T-helper 17 cell (primary cell): Measurements from ENCODE around the gene MTMR1. TPM values are rescaled to one million over a fixed set of nuclear protein-coding genes. Genes with fewer than 3 reads are reported as not detected.

Experiments used
- ATAC-seq: fragments of 150-1000 bp; cut with Tn5 transposase; 2 replicates; pipeline ENCODE4 v1.10.0; 2021; ENCODE audit warnings: mild to moderate bottlenecking, moderate library complexity
- DNase-seq, 3 donors: peaks; one replicate each; pipeline versions ENCODE4 v3.0.0 to v3.0.0-alpha.2; 2020 to 2021
- H3K9me3 ChIP-seq: one replicate; pipeline ENCODE4 v1.7.0; 2013; ENCODE audit warnings: low read length, mild to moderate bottlenecking; ENCODE audit not compliant: control insufficient read depth, poor library complexity, severe bottlenecking
- H3K27ac Mint-ChIP-seq: one replicate; pipeline ENCODE4 v1.8.0; 2022; ENCODE audit warnings: mild to moderate bottlenecking, moderate library complexity, mixed read lengths
- H3K27me3 Mint-ChIP-seq: one replicate; pipeline ENCODE4 v1.8.0; 2022; ENCODE audit warnings: mixed read lengths
- H3K36me3 Mint-ChIP-seq: one replicate; pipeline ENCODE4 v1.8.0; 2022; ENCODE audit warnings: low read depth, mixed read lengths
- H3K4me1 Mint-ChIP-seq: one replicate; pipeline ENCODE4 v1.8.0; 2022; ENCODE audit warnings: mild to moderate bottlenecking, mixed read lengths
- H3K4me3 Mint-ChIP-seq: one replicate; pipeline ENCODE4 v1.8.0; 2022; ENCODE audit warnings: mild to moderate bottlenecking, moderate library complexity, mixed read lengths
- total RNA-seq, 4 donors: library from RNA in 2 of 4; stranded (reverse) in 2 of 4; gene quantifications; one replicate each; pipeline ENCODE4 v1.2.3 and lab custom pipeline; 2022 to 2026

The MTMR1 gene
- total RNA-seq, 2 donors from 2014 or later, result 40.3 to 45.6 TPM

DNA sequence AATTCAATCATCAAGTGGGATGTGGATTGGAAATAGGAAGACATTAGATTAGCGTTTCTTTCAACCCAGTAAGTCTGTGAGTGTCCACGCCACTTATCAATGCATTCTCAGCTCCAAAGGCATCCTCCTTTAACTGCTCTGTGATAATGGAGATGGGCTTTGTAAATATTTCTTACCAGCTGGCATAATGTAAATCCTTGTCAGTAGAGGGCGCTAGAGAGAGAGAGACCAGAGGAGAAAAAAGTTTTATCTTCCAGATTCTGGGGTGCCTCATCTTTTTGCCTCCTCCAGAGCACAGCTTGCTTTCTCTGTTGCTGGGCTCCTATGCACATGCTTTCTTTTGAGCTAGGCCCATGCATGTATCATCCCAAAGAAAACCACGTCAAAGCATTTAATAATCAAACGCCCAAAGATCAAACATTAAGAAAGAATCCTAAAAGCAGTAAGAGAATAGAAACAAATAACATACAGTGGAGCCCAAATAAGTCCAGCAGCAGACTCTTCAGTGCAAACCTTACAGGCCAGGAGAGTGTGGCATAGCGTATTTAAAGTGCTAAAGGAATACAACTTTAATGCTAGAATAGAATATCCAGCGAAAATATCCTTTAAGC lies 9.6 kb upstream of the MTMR1 start:
- H3K4me3 Mint-ChIP-seq, result no peak overlapping the region
- DNase-seq (no peak), ATAC-seq (peak; percentile 69)
- H3K36me3 Mint-ChIP-seq, result no peaks in the 10 kb centered on the region
- H3K27ac Mint-ChIP-seq, result no peak overlapping the region
- H3K4me1 Mint-ChIP-seq, result peaks cover 14% of the 10 kb centered on the region
- no peaks in the 10 kb centered on the region for H3K9me3 ChIP-seq
- H3K27me3 Mint-ChIP-seq, result no peaks in the 10 kb centered on the region

DNA sequence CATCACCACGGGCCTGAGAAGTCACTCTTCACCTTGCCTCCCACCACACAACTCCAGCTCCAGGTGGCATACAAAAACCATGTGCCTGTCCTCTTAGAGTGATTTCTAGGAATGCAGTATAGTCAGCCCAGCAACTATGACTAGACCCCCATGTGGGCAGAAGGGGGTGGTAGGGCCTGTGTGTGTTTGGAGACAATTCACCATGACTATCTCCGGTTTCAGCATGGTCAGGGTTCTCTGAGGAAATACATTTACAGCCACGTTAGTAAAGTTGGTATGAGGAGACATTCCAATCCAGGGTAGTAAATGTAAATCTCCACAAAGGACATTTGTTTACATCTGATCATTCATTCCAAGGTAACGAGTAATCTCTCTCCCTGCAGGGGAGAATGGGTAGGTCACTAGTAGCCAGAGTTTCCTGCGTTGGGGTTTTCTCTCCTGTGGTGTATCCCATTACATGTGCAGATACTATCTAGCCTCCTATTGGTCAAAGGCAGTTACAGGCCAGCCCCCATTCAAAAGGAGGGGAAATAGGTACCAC lies 4.2 kb upstream of the MTMR1 start:
- Mint-ChIP-seq H3K27me3 (no peaks in the 10 kb centered on the region), H3K4me3 (no peak overlapping the region), H3K36me3 (no peaks in the 10 kb centered on the region), H3K27ac (peak overlapping the region; percentile 16), H3K4me1 (peaks cover 26% of the 10 kb centered on the region)
- no peaks in the 10 kb centered on the region for H3K9me3 ChIP-seq
- DNase-seq (no peak), ATAC-seq (no peak)

DNA sequence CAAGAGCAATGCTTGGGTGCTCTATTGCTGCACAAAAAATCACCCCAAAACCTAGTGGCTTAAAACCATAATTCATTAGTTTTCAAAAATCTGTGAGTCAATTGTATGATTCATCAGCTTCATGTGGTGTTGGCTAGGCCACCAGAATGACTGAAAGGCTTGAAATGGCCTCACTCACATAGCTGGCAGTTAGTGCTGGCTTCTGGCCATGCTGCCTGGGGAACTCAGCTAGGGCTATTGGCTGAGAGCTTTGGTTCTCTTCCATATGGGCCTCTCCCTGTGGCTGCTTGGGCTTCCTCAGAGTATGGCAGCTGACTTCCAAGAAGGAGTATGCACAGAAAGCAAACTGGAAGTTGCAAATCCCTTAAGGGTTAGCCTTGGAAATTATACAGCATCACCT lies 3.1 kb upstream of the MTMR1 start:
- Mint-ChIP-seq H3K36me3 (peaks cover 1% of the 10 kb centered on the region), H3K4me3 (no peak overlapping the region), H3K27me3 (no peaks in the 10 kb centered on the region), H3K27ac (peak overlapping the region; percentile 16), H3K4me1 (peaks cover 31% of the 10 kb centered on the region)
- no peak for ATAC-seq
- no peaks in the 10 kb centered on the region for H3K9me3 ChIP-seq
- DNase-seq, result no peak

DNA sequence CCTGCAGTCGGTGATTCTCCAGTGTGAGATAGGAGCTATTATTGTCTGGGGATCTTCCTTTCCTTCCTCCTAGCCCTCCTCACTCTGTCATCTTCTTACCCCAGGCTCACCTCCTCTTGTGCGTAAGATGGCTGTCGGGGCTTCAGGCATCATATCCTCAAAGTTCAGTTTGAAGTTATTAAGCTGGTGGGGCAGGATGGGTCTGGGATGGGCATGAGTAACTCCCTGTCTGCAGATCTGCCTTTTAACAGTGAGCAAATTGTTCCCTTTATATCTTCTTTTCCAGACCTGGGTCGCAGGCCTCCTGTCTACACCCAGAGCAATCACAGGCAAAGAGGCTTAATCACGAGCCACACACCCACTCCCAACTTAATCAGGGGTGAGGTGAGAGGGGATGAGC lies 900 bp upstream of the MTMR1 start:
- no peaks in the 10 kb centered on the region for H3K9me3 ChIP-seq
- ATAC-seq (no peak), DNase-seq (no peak)
- Mint-ChIP-seq H3K4me1 (peaks cover 47% of the 10 kb centered on the region), H3K4me3 (peak overlapping the region; percentile 86), H3K27ac (peak overlapping the region; percentile 87), H3K36me3 (peaks cover 2% of the 10 kb centered on the region), H3K27me3 (no peaks in the 10 kb centered on the region)

DNA sequence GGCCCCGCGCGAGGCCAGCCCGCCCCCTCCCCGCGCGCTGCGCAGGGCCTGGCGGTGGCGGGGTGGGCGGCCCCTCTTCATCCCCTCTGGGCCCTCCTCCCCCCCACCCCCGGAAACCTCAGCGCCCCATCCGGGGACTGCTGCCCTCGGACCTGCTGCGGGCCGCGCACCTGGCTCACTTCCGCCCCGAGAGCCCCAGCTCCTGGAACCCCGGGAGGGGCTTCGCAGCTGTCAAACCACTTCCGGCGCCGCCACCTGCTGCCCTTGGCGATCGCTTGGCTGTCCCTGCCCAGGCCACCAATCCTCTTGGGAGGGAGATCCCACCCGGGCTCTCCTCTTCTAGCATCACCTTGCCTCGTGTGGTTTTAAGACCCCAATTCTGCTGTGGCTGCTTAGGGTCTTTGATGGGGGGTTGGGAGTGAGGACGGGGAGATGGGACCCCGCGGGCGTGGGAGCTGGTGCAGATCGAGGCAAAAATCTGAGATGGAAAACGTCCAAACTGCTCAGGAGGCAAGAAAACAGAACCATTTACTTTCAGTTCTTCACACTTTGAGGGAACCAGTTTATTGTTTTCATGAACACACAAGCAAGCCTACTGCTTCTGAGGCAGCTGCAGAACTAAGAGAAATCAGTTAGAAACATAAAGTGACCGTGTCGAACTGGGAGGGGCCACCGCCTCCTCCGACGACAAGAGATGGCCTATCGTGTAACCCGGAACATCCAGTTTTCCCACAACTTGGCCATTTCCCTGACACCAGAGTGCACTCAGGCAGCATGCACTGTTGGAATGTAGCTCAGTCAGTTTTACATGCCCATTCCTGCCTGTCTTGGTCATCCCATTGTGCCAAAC lies 754 bp downstream of the MTMR1 start:
- Mint-ChIP-seq H3K36me3 (peaks cover 2% of the 10 kb centered on the region), H3K4me1 (peaks cover 44% of the 10 kb centered on the region), H3K4me3 (peak overlapping the region; percentile 90), H3K27me3 (no peaks in the 10 kb centered on the region), H3K27ac (peak overlapping the region; percentile 82)
- ATAC-seq (peak; percentile 43), DNase-seq (peak; percentile 32 to 53 (median 53))
- no peaks in the 10 kb centered on the region for H3K9me3 ChIP-seq

DNA sequence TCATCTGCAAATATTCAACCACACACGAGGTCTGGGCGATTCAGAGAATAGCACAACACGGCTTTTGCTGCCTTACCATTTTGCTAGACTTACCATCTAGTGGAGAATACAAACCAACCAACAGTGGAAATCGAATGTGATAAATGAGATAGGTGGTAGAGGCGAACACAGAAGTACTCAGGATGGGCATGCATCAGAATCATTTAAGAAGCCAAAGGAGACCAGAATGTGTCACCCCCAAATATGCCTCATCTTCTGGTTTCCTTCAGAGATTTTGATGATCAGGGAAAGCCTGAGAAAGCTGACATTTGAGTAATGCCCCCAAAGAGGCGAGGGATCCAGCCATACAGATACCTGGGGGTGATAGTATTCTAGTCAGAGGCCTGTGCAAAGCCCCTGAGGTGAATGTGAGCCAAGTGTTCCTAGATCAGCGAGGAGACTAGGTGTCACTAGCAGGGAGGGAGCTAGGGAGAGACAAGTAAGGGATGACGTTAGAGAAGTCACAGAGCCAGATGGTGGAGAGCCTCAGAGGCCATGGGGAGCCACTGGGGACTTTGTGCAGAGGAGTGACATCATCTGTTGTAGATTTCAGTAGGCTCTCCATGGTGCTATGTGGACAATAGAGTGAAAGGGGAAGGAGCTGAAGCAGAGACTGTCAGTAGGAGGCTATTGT lies 1.7 kb downstream of the MTMR1 start:
- H3K27me3 Mint-ChIP-seq, result no peaks in the 10 kb centered on the region

DNA sequence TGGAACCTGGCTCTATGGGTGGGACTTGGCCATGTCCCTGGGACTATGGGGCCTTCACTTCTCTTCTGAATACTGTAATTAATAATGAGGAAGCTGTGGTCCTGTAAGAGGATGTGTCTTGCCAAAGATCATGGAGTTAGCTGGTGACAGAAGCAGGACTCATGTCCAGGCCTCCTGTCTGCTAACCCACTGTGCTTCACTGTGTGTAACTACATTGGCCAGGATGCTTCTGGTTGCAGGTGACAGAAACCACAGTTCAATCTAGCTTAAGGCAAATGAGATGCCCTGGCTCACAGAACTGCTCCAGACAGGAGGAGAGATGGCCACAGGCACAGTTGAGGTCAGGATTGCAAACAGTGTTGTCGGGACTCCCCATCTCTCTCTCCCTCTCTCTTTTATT lies 3.1 kb downstream of the MTMR1 start:
- peak overlapping the region; percentile 67 for H3K4me3 Mint-ChIP-seq
- DNase-seq (no peak), ATAC-seq (no peak)
- no peaks in the 10 kb centered on the region for H3K9me3 ChIP-seq
- peaks cover 2% of the 10 kb centered on the region for H3K36me3 Mint-ChIP-seq
- peaks cover 41% of the 10 kb centered on the region for H3K4me1 Mint-ChIP-seq
- H3K27me3 Mint-ChIP-seq, result no peaks in the 10 kb centered on the region
- peak overlapping the region; percentile 59 for H3K27ac Mint-ChIP-seq

More for the DNA sequence above, 1.7 kb downstream of the MTMR1 start:
- Mint-ChIP-seq H3K27ac (peak overlapping the region; percentile 82), H3K4me1 (peaks cover 42% of the 10 kb centered on the region), H3K4me3 (peak overlapping the region; percentile 89), H3K36me3 (peaks cover 2% of the 10 kb centered on the region)
- DNase-seq (no peak), ATAC-seq (peak; percentile 37)
- no peaks in the 10 kb centered on the region for H3K9me3 ChIP-seq

DNA sequence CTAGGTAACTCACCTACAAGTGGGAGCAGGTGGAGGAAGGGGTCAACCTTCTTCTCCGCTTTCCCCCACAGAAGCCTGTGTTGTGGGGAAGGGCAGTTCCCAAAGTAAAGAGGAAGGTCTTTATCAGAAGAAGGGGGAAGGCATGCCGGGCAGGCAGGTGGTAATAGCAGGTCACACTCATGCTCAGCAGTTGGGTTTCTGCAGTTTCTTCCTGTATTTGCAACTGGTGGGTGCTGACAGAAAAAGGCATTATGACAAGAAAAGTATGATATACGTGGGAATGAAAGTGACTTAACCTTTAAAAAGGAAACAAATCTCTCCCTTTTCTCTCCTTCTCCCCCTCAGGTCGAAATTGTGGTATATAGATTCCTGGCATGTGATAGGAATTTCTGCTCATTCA lies 3.7 kb downstream of the MTMR1 start:
- ATAC-seq, result no peak
- H3K4me3 Mint-ChIP-seq, result peak overlapping the region; percentile 78

DNA sequence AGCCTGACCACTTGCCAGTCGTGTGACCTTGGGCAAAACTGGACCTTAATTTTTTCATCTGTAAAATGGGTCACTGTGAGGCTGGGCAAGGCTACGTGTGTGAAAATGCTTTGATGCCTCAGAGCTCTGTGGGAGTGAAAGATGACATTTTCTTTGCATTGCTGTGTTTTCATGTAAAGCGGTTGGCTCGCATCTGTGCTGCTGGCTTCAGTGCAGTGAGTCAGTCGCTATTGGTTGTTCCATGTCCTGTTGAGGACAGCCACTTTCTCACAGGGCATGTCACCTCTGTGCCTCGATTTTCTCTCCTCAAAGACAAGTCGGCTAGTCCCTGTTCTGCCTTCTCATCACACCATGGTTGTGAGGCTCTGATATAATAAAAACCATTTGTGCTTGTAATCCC lies 4.4 kb downstream of the MTMR1 start:
- no peak for ATAC-seq
- Mint-ChIP-seq H3K27me3 (no peaks in the 10 kb centered on the region), H3K36me3 (peaks cover 2% of the 10 kb centered on the region), H3K27ac (peak overlapping the region; percentile 59), H3K4me3 (peak overlapping the region; percentile 78), H3K4me1 (peaks cover 32% of the 10 kb centered on the region)
- H3K9me3 ChIP-seq, result no peaks in the 10 kb centered on the region
- no peak for DNase-seq

More for the DNA sequence above, 3.7 kb downstream of the MTMR1 start:
- H3K9me3 ChIP-seq, result no peaks in the 10 kb centered on the region
- peaks cover 39% of the 10 kb centered on the region for H3K4me1 Mint-ChIP-seq
- H3K27me3 Mint-ChIP-seq, result no peaks in the 10 kb centered on the region
- H3K27ac Mint-ChIP-seq, result peak overlapping the region; percentile 59
- peaks cover 2% of the 10 kb centered on the region for H3K36me3 Mint-ChIP-seq
- no peak for DNase-seq

DNA sequence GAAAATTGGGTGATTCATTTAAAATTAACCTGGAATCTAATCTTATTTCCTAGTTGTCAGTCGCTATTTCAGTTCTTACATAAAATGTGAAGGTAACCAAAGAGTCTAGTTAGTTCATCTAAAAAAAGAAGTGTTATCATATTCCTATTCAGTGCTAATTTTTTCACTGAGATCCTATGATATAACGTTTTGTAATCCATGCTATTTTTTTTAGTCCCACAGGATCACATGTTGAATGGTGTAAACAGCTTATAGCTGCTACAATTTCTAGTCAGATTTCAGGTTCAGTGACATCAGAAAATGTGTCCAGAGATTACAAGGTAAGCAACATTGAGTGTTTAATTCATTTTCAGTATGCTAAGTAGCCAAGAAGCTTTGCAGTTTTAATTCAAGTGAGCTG lies 5.8 kb downstream of the MTMR1 start:
- H3K9me3 ChIP-seq, result no peaks in the 10 kb centered on the region
- DNase-seq, result no peak
- Mint-ChIP-seq H3K27me3 (no peaks in the 10 kb centered on the region), H3K27ac (no peak overlapping the region), H3K4me1 (peaks cover 34% of the 10 kb centered on the region), H3K36me3 (peaks cover 2% of the 10 kb centered on the region), H3K4me3 (no peak overlapping the region)
- no peak for ATAC-seq

DNA sequence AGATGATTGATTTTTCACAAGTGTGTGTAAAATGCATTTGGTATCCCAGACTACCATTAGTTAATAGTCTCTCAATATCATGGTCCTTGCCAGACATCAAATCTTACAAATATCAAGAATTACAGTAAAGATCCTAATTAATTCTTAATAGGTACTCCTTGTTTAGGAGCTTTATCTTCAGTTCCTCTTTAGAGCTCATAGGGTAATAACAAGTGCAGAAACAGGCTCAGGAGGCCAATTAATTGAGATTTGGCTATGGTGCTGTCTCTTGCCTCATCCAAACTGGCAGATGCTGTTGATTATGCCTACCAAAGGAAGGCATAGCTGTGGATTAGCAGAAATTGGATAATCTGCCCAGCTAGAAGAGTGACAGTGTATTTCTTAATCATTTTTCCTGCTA lies 6.9 kb downstream of the MTMR1 start:
- H3K9me3 ChIP-seq, result no peaks in the 10 kb centered on the region
- no peak for DNase-seq
- Mint-ChIP-seq H3K27me3 (no peaks in the 10 kb centered on the region), H3K36me3 (peaks cover 1% of the 10 kb centered on the region), H3K27ac (no peak overlapping the region), H3K4me1 (peaks cover 33% of the 10 kb centered on the region), H3K4me3 (no peak overlapping the region)
- no peak for ATAC-seq

DNA sequence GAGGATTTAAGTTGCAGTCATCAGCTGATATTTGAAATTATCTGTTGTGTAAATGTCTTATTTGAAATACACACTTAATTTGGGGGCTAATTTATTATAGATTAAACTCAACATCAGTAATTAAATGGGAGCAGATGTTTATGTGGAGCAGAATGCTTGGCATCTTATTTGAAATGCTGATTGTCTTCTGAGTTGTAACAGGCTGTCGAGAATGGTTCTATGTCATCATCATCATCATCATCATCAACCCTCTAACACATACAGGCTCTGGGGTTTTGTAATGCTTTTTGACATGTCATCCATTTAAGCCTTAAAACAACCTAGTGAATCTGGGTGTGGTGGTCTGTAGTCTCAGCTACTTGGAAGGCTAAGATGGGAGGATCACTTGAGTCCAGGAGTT lies 8.2 kb downstream of the MTMR1 start:
- ATAC-seq (no peak), DNase-seq (no peak)
- Mint-ChIP-seq H3K27me3 (no peaks in the 10 kb centered on the region), H3K36me3 (peaks cover 2% of the 10 kb centered on the region), H3K4me3 (no peak overlapping the region), H3K4me1 (peaks cover 25% of the 10 kb centered on the region), H3K27ac (no peak overlapping the region)
- H3K9me3 ChIP-seq, result no peaks in the 10 kb centered on the region

DNA sequence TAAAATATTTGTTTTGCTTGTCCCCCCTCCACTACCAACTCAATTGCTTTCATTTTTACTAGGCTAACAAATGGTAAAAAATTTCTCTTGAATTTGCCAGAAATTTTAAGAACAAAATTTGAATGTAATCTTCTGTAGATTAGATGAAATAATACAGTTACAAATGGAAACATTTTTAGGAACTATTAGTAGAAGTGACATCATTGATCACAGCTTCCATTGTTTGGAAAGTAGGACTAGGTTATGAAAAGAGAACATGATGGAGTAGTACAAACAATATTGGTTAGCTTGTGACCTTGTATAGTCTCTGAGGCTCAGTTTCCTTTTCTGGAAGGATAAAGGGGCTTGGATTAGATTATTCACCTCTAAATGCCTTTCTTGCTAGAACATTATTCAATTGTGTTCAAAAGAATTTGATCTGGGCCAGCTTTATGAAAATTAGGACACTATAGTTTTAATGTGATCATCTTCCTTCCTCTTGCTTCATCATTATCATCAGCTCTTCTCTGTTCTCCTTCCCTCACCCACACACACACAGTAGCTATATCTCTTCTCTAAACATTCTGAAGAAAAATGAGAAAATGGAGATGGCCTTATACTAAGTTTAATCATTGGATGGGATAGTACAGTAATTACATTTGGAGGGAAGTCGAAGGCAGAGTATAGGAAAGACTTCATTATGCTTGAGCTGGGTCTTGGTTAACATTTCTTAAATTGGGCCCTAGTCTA lies 9.9 kb downstream of the MTMR1 start:
- ATAC-seq, result no peak
- no peak overlapping the region for H3K4me3 Mint-ChIP-seq
- peaks cover 2% of the 10 kb centered on the region for H3K36me3 Mint-ChIP-seq

More for the DNA sequence above, 9.9 kb downstream of the MTMR1 start:
- H3K9me3 ChIP-seq, result no peaks in the 10 kb centered on the region
- H3K27me3 Mint-ChIP-seq, result no peaks in the 10 kb centered on the region
- no peak overlapping the region for H3K27ac Mint-ChIP-seq
- DNase-seq, result no peak
- H3K4me1 Mint-ChIP-seq, result peaks cover 23% of the 10 kb centered on the region
